Lower leg skin (tissue), 4 donors: ENCODE results near the gene COG2. TPM values are rescaled to one million over a fixed set of nuclear protein-coding genes. Genes with fewer than 3 reads are reported as not detected.

Experiments
- DNase-seq, 2 donors: peaks; one replicate each; pipeline ENCODE4 v3.0.0-alpha.2; 2019; ENCODE audit warnings: low spot score in 2 of 2
- H3K4me3 ChIP-seq: fragments of 200-600 bp; sonication (generic); 2 replicates; pipeline ENCODE4 v1.5.1; 2017; ENCODE audit warnings: mild to moderate bottlenecking, low read depth; ENCODE audit not compliant: poor library complexity, severe bottlenecking
- CTCF ChIP-seq, 3 donors: fragments of 450-650 bp; IDR thresholded peaks; one replicate each; pipeline ENCODE4 v1.5.1; 2016; ENCODE audit warnings: antibody characterized with exemption in 3 of 3, mild to moderate bottlenecking in 3 of 3, moderate library complexity in 2 of 3
- POLR2A ChIP-seq, 2 donors: fragments of 450-650 bp; IDR thresholded peaks; one replicate each; pipeline ENCODE4 v1.6.1; 2016 to 2017; ENCODE audit warnings: antibody characterized with exemption in 2 of 2, mild to moderate bottlenecking in 1 of 2, moderate library complexity in 1 of 2
- WGBS, 2 donors: methylation state at CpG; one replicate each; pipeline ENCODE4 v1.1.5; 2018; 5-methylcytosine and 5-hydroxymethylcytosine counted together
- intact Hi-C: fragments of 100-400 bp; cut with DNase I; formaldehyde crosslinking; loops from one replicate; pipeline ENCODE4 v1.15.0; 2023; ENCODE audit warnings: low total_unique reads
- total RNA-seq, 4 donors: library from RNA; depleted of rRNA; stranded (reverse); fragments of >200 nt; gene quantifications; one replicate each; pipeline ENCODE4 v1.1.0, GENCODE V29; 2016

COG2 gene
- total RNA-seq, 4 donors from 2014 or later, result 16.9 to 25.4 (median 23.1) TPM

DNA sequence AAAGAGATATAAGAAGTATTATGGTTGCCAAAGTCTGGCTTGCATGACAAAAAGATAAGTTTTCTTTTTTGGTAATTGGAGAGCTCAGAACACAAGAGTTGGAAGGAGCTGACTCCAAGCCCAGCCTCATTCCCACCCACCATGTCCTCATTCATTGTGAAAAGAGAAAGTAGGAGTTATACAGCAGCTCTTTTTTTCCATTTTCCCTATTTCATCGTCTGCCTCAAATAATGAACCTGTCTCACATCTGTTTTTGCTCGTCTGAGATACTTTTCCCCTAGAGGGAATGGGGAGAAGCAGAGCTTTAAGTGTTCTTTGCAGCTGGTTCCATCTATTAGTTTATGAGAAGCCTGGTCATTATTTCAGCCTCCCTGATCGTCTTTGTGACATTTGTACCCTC, 36.9 kb downstream of the COG2 start:
- H3K4me3 ChIP-seq, result no peak overlapping the region
- 67 to 71% methylated on average over 3 of the region's 3 CpGs for WGBS, 2 donors
- no peak for DNase-seq
- TF ChIP-seq CTCF (IDR thresholded peaks at IDR 0.05) (no peak), POLR2A (IDR thresholded peaks at IDR 0.05) (no peak)
- intact Hi-C loops, result no loop called here

DNA sequence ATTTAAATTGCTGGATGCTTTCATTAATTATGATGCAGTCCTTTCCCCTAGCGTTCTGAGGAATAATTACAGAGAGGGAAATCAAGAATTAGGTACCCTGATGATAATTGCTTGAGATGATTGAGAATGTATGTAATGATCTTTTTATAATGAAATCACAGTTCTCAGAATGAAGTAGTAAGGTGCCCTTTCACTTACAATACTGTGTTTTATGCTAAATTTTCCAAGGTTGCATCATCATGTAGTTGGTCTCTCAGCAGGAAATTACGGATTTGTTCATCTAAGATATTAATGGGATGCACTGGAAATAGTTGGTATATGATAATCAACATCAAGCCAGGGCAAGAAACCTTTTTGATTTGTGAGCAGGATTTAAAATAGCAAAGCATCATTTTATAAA, 37.5 kb downstream of the COG2 start:
- no peak for DNase-seq
- intact Hi-C loops, result no loop called here
- H3K4me3 ChIP-seq, result no peak overlapping the region
- TF ChIP-seq CTCF (IDR thresholded peaks at IDR 0.05) (no peak), POLR2A (IDR thresholded peaks at IDR 0.05) (no peak)
- 90 to 93% methylated on average over 2 of the region's 2 CpGs for WGBS, 2 donors

DNA sequence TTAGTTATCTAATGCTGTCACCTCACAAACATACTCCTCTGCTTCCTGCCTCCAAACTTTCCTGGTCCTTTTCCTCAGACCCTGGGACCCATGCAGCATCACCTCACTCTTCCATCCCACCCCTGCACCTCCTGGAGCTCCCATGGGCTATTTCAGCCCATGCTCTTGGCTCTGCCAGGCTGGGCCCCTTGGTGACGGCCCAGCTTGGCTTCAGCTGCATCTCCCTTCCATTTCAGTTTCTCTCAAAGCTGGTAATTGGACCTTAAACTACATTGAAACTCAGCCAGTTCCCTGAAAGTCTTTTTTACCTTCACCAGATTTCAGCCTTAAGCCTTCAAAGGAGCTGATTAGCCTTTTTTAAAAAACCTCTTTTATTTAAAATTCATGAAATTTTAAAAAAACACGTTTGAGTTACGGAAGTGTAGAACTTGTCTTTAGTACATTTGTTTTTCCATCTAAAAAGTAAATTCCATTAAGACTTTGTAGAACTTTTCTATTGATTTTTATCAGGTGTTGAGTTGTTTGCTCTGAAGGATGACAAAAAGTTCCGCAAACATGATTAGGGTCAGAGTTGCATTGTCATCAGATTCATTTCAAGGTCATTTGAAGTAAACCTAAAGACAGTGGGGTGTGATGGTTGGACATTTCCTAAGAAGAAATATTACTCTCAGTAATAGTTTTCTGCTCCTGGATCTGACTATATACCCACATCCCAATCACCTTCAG, 38.2 kb downstream of the COG2 start:
- TF ChIP-seq CTCF (IDR thresholded peaks at IDR 0.05) (no peak), POLR2A (IDR thresholded peaks at IDR 0.05) (no peak)
- H3K4me3 ChIP-seq, result no peak overlapping the region
- intact Hi-C loops, result no loop called here
- WGBS, 2 donors, result 53 to 70% methylated on average over 4 of the region's 4 CpGs
- no peak for DNase-seq

GRCh38 chr1:230681599-230681998, 39.3 kb downstream of the COG2 start:
- H3K4me3 ChIP-seq, result no peak overlapping the region
- TF ChIP-seq CTCF (IDR thresholded peaks at IDR 0.05) (no peak), POLR2A (IDR thresholded peaks at IDR 0.05) (no peak)
- intact Hi-C loops, result no loop called here
- WGBS, 2 donors, result 23 to 34% methylated on average over 2 of the region's 2 CpGs
- DNase-seq, result no peak

- H3K4me3 ChIP-seq, result no peak overlapping the region
- intact Hi-C loops, result no loop called here
- WGBS, 2 donors, result 51 to 57% methylated on average over 3 of the region's 3 CpGs
- no peak for DNase-seq
- no peak for TF ChIP-seq CTCF (IDR thresholded peaks at IDR 0.05)
- no peak for TF ChIP-seq POLR2A (IDR thresholded peaks at IDR 0.05)
Measured at GRCh38 chr1:230682274-230682673, 40.0 kb downstream of the COG2 start.
